HCT116 (cell line): Measurements from ENCODE around the gene TUBB1. TPM values are rescaled to one million over a fixed set of nuclear protein-coding genes. Genes with fewer than 3 reads are reported as not detected.

Source experiments
- ATAC-seq: fragments of 200-7000 bp; cut with Tn5 transposase; 2 replicates; pipeline ENCODE4 v1.9.1; 2020; ENCODE audit warnings: mild to moderate bottlenecking, moderate library complexity
- BruUV-seq: library from RNA; stranded (reverse); fragments of 400-500 nt; replicated peaks from 2 replicates; lab custom pipeline; 2021; lab: Mats Ljungman, UMichigan
- CTCF ChIA-PET: fragments of 300-600 bp; sonication (Branson Sonifier 250); formaldehyde crosslinking; loops from one replicate; lab custom pipeline; 2021; ENCODE audit warnings: antibody characterized with exemption; lab: Charles Lee
- POLR2A ChIA-PET: fragments of 300-600, 350-600 bp; sonication (Branson Sonifier 250); formaldehyde crosslinking; loops from one replicate; lab custom pipeline; 2021; ENCODE audit warnings: antibody characterized with exemption; lab: Charles Lee
- RAD21 ChIA-PET, 2 experiments: fragments of 300-600 bp; sonication (Branson Sonifier 250); formaldehyde crosslinking; loops; one replicate each; lab custom pipeline; 2023; ENCODE audit warnings: low total read pairs in 2 of 2; ENCODE audit not compliant: uncharacterized antibody in 2 of 2, unreplicated experiment in 2 of 2, low non-redundant PET in 1 of 2; lab: Charles Lee
- DNase-seq: peaks from one replicate; pipeline ENCODE4 v3.0.0-alpha.2; 2010; ENCODE audit warnings: low read depth, low spot score
- H2AFZ ChIP-seq: fragments of 200-600 bp; shearing (Covaris generic), sonication (generic); 2 replicates; pipeline ENCODE4 v1.6.1; 2017; ENCODE audit warnings: low read depth, mixed run types, mixed read lengths, antibody characterized with exemption, low read length; ENCODE audit not compliant: poor library complexity, severe bottlenecking
- H3K27ac ChIP-seq: 2 replicates; pipeline ENCODE4 v1.5.1; 2012; ENCODE audit warnings: low read depth, low read length
- H3K27me3 ChIP-seq: fragments of 200-600 bp; sonication (generic); 2 replicates; pipeline ENCODE4 v1.6.1; 2016; ENCODE audit warnings: mixed run types, low read length, mixed read lengths; ENCODE audit not compliant: insufficient read depth
- H3K36me3 ChIP-seq, 2 experiments: fragments of 200-500 bp in 1 of 2; fragments of 200-600 bp in 1 of 2; sonication (Bioruptor generic) in 1 of 2; sonication (generic) in 1 of 2; 2 replicates each; pipeline versions ENCODE4 v1.5.1 to v1.6.1; 2014 to 2016; ENCODE audit warnings: low read length in 2 of 2, inconsistent platforms in 1 of 2, mixed read lengths in 1 of 2, mixed run types in 1 of 2; ENCODE audit not compliant: insufficient read depth in 2 of 2, control insufficient read depth in 1 of 2
- H3K4me1 ChIP-seq, 2 experiments: fragments of 200-600 bp in 1 of 2; sonication (generic) in 1 of 2; 2 replicates each; pipeline versions ENCODE4 v1.5.1 to v1.6.1; 2012 to 2017; ENCODE audit warnings: low read length in 2 of 2, inconsistent platforms in 1 of 2, mild to moderate bottlenecking in 1 of 2, mixed read lengths in 1 of 2, mixed run types in 1 of 2, moderate library complexity in 1 of 2; ENCODE audit not compliant: insufficient read depth in 2 of 2, control insufficient read depth in 1 of 2
- H3K4me2 ChIP-seq: fragments of 200-600 bp; sonication (generic); 2 replicates; pipeline ENCODE4 v1.6.1; 2017; ENCODE audit warnings: mixed run types, low read length, mixed read lengths
- H3K4me3 ChIP-seq, 2 experiments: fragments of 200-600 bp in 1 of 2; sonication (generic) in 1 of 2; replicated peaks in 1 of 2; 2 replicates each; pipeline ENCODE4 v1.5.1; 2011 to 2016; ENCODE audit warnings: low read length in 2 of 2, control low read depth in 1 of 2, low read depth in 1 of 2, mild to moderate bottlenecking in 1 of 2, mixed read lengths in 1 of 2, mixed run types in 1 of 2
- H3K79me2 ChIP-seq: fragments of 200-600 bp; sonication (generic); 2 replicates; pipeline ENCODE4 v1.6.1; 2017; ENCODE audit warnings: mild to moderate bottlenecking, mixed run types, low read length, moderate library complexity, mixed read lengths; ENCODE audit not compliant: insufficient read depth
- H3K9ac ChIP-seq: fragments of 200-600 bp; sonication (generic); 2 replicates; pipeline ENCODE4 v1.6.1; 2016; ENCODE audit warnings: low read length, mixed read lengths
- H3K9me2 ChIP-seq: fragments of 200-600 bp; sonication (generic), shearing (Covaris generic); 2 replicates; pipeline ENCODE4 v1.6.1; 2017; ENCODE audit warnings: mixed run types, mild to moderate bottlenecking, moderate library complexity; ENCODE audit not compliant: insufficient read depth
- H3K9me3 ChIP-seq, 2 experiments: fragments of 200-500 bp in 1 of 2; fragments of 200-600 bp in 1 of 2; sonication (Bioruptor generic) in 1 of 2; sonication (generic) in 1 of 2; 2 replicates each; pipeline ENCODE4 v1.6.1; 2014 to 2017; ENCODE audit warnings: low read length in 2 of 2, mixed read lengths in 2 of 2, inconsistent platforms in 1 of 2, low read depth in 1 of 2, mild to moderate bottlenecking in 1 of 2, mixed run types in 1 of 2, moderate library complexity in 1 of 2; ENCODE audit not compliant: control insufficient read depth in 1 of 2, insufficient read depth in 1 of 2
- H4K20me1 ChIP-seq: fragments of 200-600 bp; sonication (generic), shearing (Covaris generic); 2 replicates; pipeline ENCODE4 v1.6.1; 2017; ENCODE audit warnings: mixed run types, mild to moderate bottlenecking, moderate library complexity; ENCODE audit not compliant: insufficient read depth
- ATF3 ChIP-seq: IDR thresholded peaks from 2 replicates; pipeline ENCODE4 v1.6.1; 2012
- CBX3 ChIP-seq: IDR thresholded peaks from 2 replicates; pipeline ENCODE4 v1.6.1; 2012; ENCODE audit warnings: low read depth
- CEBPB ChIP-seq: IDR thresholded peaks from 2 replicates; pipeline ENCODE4 v1.6.1; 2012; ENCODE audit warnings: low read depth
- CTCF ChIP-seq, 3 experiments: fragments of 200-600 bp in 1 of 3; sonication (generic) in 1 of 3; IDR thresholded peaks in 2 of 3; conservative IDR thresholded peaks in 1 of 3; 2 replicates each; pipeline ENCODE4 v1.5.1; 2012 to 2017; ENCODE audit warnings: low read depth in 2 of 3, low read length in 2 of 3, antibody characterized with exemption in 1 of 3, borderline replicate concordance in 1 of 3, control low read depth in 1 of 3, mild to moderate bottlenecking in 1 of 3, mixed read lengths in 1 of 3, mixed run types in 1 of 3, moderate library complexity in 1 of 3; ENCODE audit not compliant: insufficient read depth in 1 of 3
- ELF1 ChIP-seq: IDR thresholded peaks from 2 replicates; pipeline ENCODE4 v1.6.1; 2012; ENCODE audit warnings: low read depth, borderline replicate concordance
- EZH2 ChIP-seq: fragments of 200-600 bp; sonication (generic); IDR thresholded peaks from 2 replicates; pipeline ENCODE4 v1.6.1; 2017; ENCODE audit warnings: antibody characterized with exemption, mixed run types
- EZH2phosphoT487 ChIP-seq: fragments of 200-600 bp; IDR thresholded peaks from 2 replicates; pipeline ENCODE4 v1.6.1; 2018; ENCODE audit warnings: antibody characterized with exemption, borderline replicate concordance
- FOSL1 ChIP-seq: IDR thresholded peaks from 2 replicates; pipeline ENCODE4 v1.6.1; 2012; ENCODE audit warnings: low read depth
- JUND ChIP-seq: IDR thresholded peaks from 2 replicates; pipeline ENCODE4 v1.6.1; 2012
- POLR2AphosphoS5 ChIP-seq: IDR thresholded peaks from 2 replicates; pipeline ENCODE4 v1.6.1; 2011; ENCODE audit warnings: mild to moderate bottlenecking, low read depth, low read length, moderate library complexity
- RAD21 ChIP-seq: IDR thresholded peaks from 2 replicates; pipeline ENCODE4 v1.6.1; 2012; ENCODE audit warnings: low read depth, mild to moderate bottlenecking
- SIN3A ChIP-seq: IDR thresholded peaks from 2 replicates; pipeline ENCODE4 v1.6.1; 2012; ENCODE audit warnings: low read depth
- SP1 ChIP-seq: IDR thresholded peaks from 2 replicates; pipeline ENCODE4 v1.6.1; 2012; ENCODE audit warnings: low read depth
- SRF ChIP-seq: IDR thresholded peaks from 2 replicates; pipeline ENCODE4 v1.6.1; 2012; ENCODE audit warnings: low read depth
- TCF7L2 ChIP-seq: IDR thresholded peaks from 2 replicates; pipeline ENCODE4 v1.7.0; 2011; ENCODE audit warnings: borderline replicate concordance, inconsistent platforms; ENCODE audit not compliant: insufficient read depth, insufficient read length; ENCODE audit errors: extremely low read depth
- ZBTB33 ChIP-seq: IDR thresholded peaks from 2 replicates; pipeline ENCODE4 v1.6.1; 2011; ENCODE audit warnings: mild to moderate bottlenecking, low read length, moderate library complexity; ENCODE audit not compliant: insufficient replicate concordance; ENCODE audit errors: extremely low read depth
- ZFX ChIP-seq: fragments of 450-650 bp; IDR thresholded peaks from 2 replicates; pipeline ENCODE4 v1.6.1; 2017
- ZNF274 ChIP-seq: fragments of 200-500 bp; sonication (Bioruptor generic); IDR thresholded peaks from 2 replicates; pipeline ENCODE4 v1.6.1; 2014; ENCODE audit warnings: mild to moderate bottlenecking, low read depth, low read length, inconsistent platforms
- intact Hi-C: fragments of 100-400 bp; cut with micrococcal nuclease; formaldehyde crosslinking; loops from 2 replicates; pipeline ENCODE4 v1.10.0; 2022
- total RNA-seq: library from RNA; stranded (reverse); gene quantifications from one replicate; pipeline ENCODE4 v1.2.1, GENCODE V29; 2021; ENCODE audit not compliant: unreplicated experiment
- TF ChIP-seq, protein P1 (sequence below): IDR thresholded peaks from 2 replicates; pipeline ENCODE4 v1.6.1; 2012; ENCODE audit warnings: low read depth

Gene TUBB1
- total RNA-seq, 1 experiment from 2014 or later: not detected

DNA sequence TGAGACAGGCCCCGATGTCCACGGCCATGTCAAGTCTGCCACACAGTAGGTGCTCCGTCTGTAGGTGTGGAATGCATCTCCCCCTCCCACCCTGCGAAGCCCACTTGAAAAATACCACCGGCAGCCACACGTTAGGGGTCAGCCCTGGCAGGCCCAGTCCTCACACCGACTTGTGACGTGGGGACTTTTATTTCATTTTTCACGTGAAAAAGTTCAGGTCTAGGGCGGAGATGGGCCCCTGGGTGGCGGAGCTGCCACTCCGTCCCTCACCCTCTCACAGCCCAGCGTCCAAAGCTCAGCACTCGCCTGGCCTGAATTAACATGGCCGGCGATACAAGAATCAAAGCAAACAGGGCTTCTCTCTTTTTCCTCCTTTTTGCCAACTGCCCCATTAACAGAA is 3.8 kb upstream of the TUBB1 start:
- DNase-seq: no peak
- Histone ChIP-seq H2AFZ (no peak overlapping the region), H3K4me1 (peaks cover under 1 to 17% of the 10 kb centered on the region in 2 experiments; a peak in 3 of 4 replicates), H3K9me3 (no peaks in the 10 kb centered on the region), H4K20me1 (no peaks in the 10 kb centered on the region), H3K4me3 (no peak overlapping the region), H3K27ac (no peak overlapping the region), H3K9me2 (no peaks in the 10 kb centered on the region), H3K79me2 (no peaks in the 10 kb centered on the region), H3K36me3 (no peaks in the 10 kb centered on the region), H3K9ac (no peak overlapping the region), H3K4me2 (no peak overlapping the region), H3K27me3 (no peaks in the 10 kb centered on the region)
- ChIA-PET RAD21 (no interaction called here), POLR2A (no interaction called here), CTCF (no interaction called here)
- no TSS peak for BruUV-seq
- TF ChIP-seq ZFX (no peak), SRF (no peak), FOSL1 (no peak), JUND (no peak), RAD21 (no peak), CEBPB (no peak), TCF7L2 (no peak), SP1 (no peak), ZBTB33 (no peak), CBX3 (no peak), ZNF274 (no peak), SIN3A (no peak), CTCF (IDR thresholded peaks at IDR 0.05 in 2 of 3, conservative IDR thresholded peaks at IDR 0.05 in 1 of 3; ENCODE audit: borderline replicate concordance in 1 of 3, insufficient read depth in 1 of 3, low read depth in 2 of 3, low read length in 2 of 3) (no peak), EZH2 (no peak), POLR2AphosphoS5 (no peak), ATF3 (no peak), ELF1 (no peak), EZH2phosphoT487 (no peak)
- TF ChIP-seq, protein P1, sequence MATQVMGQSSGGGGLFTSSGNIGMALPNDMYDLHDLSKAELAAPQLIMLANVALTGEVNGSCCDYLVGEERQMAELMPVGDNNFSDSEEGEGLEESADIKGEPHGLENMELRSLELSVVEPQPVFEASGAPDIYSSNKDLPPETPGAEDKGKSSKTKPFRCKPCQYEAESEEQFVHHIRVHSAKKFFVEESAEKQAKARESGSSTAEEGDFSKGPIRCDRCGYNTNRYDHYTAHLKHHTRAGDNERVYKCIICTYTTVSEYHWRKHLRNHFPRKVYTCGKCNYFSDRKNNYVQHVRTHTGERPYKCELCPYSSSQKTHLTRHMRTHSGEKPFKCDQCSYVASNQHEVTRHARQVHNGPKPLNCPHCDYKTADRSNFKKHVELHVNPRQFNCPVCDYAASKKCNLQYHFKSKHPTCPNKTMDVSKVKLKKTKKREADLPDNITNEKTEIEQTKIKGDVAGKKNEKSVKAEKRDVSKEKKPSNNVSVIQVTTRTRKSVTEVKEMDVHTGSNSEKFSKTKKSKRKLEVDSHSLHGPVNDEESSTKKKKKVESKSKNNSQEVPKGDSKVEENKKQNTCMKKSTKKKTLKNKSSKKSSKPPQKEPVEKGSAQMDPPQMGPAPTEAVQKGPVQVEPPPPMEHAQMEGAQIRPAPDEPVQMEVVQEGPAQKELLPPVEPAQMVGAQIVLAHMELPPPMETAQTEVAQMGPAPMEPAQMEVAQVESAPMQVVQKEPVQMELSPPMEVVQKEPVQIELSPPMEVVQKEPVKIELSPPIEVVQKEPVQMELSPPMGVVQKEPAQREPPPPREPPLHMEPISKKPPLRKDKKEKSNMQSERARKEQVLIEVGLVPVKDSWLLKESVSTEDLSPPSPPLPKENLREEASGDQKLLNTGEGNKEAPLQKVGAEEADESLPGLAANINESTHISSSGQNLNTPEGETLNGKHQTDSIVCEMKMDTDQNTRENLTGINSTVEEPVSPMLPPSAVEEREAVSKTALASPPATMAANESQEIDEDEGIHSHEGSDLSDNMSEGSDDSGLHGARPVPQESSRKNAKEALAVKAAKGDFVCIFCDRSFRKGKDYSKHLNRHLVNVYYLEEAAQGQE: no peak
- intact Hi-C loops: no loop called here
- ATAC-seq: no peak
